Measurements from ENCODE around the gene RTP2. TPM values are rescaled to one million over a fixed set of nuclear protein-coding genes. Genes with fewer than 3 reads are reported as not detected.

The RTP2 gene
- total RNA-seq, 2 experiments from 2014 or later = not detected

DNA sequence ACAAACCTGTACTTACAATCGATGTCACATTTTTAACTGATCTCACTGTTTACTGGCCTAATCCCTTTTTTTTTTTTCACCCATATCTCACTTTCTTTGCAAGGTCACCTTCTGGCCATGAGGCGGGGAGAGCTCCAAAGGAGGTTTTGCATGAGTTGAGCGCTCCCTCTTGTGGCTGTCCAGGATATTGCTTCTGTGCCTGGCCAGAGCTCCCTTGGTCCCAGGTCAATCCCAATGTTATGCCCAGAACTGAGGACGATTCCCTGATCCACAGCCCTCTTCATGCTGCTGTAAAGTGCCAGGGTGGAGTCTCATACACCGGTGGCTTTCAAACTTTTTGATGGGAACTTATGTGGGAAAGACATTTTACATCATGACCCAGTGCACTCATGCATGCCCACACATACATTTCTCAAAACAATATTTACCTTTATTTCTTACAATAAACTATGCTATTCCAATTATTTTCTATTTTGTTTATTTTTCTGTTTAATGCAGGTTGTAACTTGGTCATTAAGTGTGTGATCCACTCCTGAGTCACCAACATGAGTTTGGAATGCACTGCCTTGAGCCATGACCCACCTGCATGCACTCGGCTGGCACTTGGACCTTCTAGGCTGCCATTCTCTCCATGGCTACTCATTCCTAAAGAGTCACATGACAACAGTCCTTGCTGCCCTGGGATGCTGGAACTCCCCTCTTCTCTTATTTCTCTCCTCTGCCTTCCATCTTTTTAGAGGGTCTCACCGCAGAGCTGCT, 22.5 kb downstream of the RTP2 start:
- TF ChIP-seq, protein P1, sequence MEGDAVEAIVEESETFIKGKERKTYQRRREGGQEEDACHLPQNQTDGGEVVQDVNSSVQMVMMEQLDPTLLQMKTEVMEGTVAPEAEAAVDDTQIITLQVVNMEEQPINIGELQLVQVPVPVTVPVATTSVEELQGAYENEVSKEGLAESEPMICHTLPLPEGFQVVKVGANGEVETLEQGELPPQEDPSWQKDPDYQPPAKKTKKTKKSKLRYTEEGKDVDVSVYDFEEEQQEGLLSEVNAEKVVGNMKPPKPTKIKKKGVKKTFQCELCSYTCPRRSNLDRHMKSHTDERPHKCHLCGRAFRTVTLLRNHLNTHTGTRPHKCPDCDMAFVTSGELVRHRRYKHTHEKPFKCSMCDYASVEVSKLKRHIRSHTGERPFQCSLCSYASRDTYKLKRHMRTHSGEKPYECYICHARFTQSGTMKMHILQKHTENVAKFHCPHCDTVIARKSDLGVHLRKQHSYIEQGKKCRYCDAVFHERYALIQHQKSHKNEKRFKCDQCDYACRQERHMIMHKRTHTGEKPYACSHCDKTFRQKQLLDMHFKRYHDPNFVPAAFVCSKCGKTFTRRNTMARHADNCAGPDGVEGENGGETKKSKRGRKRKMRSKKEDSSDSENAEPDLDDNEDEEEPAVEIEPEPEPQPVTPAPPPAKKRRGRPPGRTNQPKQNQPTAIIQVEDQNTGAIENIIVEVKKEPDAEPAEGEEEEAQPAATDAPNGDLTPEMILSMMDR (IDR thresholded peaks at IDR 0.05) = peak; percentile 88
- Mint-ChIP-seq H3K36me3 (ENCODE audit: low read depth) (no peaks in the 10 kb centered on the region), H3K4me3 (no peak overlapping the region), H3K27ac (no peak overlapping the region), H3K27me3 (peaks cover 30% of the 10 kb centered on the region), H3K4me1 (ENCODE audit: low read depth) (peaks cover 7% of the 10 kb centered on the region), H3K9me3 (no peaks in the 10 kb centered on the region)
- ChIA-PET POLR2A (interaction anchor here (0.6 to 1.2 kb wide), 2 partner anchors 64 to 353 kb away, joined by 3 read pairs; no protein-coding TSS in a partner anchor), CTCF (interaction anchor here (0.5 to 11.5 kb wide), 81 partner anchors 9 to 1361 kb away, joined by 3 to 372 read pairs (median 4); partner anchors contain the start of genes RTP2, RTP4 and SST)
- peak; percentile 78 for DNase-seq
- peak; percentile 70 for ATAC-seq
- intact Hi-C loops (cut with micrococcal nuclease) = loop anchor here (1.0 to 10.0 kb wide), 3 partner anchors 63 to 455 kb away; no protein-coding TSS in a partner anchor

DNA sequence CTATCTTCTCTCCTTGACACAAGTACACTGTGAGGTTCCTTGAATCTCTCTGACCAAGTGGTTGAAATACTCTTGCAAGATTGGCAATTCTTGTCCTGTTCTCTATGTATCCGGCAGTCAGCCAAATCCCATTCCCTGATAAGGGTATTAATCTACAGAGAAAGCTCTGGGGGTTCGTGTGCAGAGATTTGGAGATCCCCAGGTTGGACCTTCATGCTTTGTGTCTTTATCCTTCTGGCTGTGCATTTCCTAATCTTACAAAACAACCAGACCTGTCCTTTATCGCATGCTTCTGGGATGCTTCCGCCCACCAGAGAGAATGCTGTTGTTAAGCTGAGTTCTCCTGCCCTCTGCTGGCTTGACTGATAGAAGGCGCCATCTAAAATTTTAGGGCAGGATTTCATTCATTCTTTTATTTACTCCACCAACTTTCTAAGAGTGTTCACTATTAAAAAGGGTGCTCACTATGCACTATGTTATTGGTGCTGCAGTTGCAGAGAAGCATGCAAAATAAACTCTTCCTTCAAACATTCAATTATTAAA, 23.6 kb downstream of the RTP2 start:
- ChIA-PET POLR2A (interaction anchor here (0.6 to 1.2 kb wide), 2 partner anchors 63 to 352 kb away, joined by 3 read pairs; no protein-coding TSS in a partner anchor), CTCF (interaction anchor here (0.7 to 11.5 kb wide), 62 partner anchors 10 to 1362 kb away, joined by 3 to 372 read pairs (median 5); partner anchors contain the start of genes RTP2, RTP4 and SST)
- ATAC-seq = peak; percentile 56
- no peaks in the 10 kb centered on the region for H3K36me3 Mint-ChIP-seq (ENCODE audit: low read depth)
- intact Hi-C loops (cut with micrococcal nuclease) = loop anchor here (1.0 to 10.0 kb wide), 3 partner anchors 61 to 454 kb away; no protein-coding TSS in a partner anchor
- TF ChIP-seq, protein P1 (IDR thresholded peaks at IDR 0.05) = no peak
- H3K4me1 Mint-ChIP-seq (ENCODE audit: low read depth) = peaks cover 2% of the 10 kb centered on the region
- peaks cover 38% of the 10 kb centered on the region for H3K27me3 Mint-ChIP-seq
- DNase-seq = peak; percentile 63
- no peak overlapping the region for H3K4me3 Mint-ChIP-seq
- H3K9me3 Mint-ChIP-seq = no peaks in the 10 kb centered on the region
- no peak overlapping the region for H3K27ac Mint-ChIP-seq

DNA sequence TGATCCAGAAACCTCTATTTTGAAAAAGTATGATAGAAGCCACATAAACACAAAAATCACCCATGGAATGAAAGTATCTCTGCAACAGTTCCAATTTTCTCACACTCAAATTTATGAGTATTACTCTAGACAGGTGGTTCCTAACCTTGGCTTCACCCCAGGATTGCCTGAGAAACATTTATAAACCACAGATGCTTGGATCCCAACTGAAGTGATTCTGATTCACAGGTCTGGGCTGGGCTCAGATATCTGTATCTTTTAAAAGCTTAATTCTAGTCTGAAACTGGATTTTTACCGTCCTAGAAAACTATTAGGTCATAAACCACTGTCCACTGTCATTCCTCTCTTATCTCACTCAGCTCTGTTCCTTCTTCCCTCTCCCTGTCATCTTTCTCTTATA, 24.8 kb downstream of the RTP2 start:
- Mint-ChIP-seq H3K4me3 (no peak overlapping the region), H3K27me3 (peaks cover 34% of the 10 kb centered on the region), H3K4me1 (ENCODE audit: low read depth) (peaks cover 2% of the 10 kb centered on the region), H3K27ac (no peak overlapping the region), H3K36me3 (ENCODE audit: low read depth) (no peaks in the 10 kb centered on the region), H3K9me3 (no peaks in the 10 kb centered on the region)
- ChIA-PET CTCF (interaction anchor here (1.3 to 11.5 kb wide), 8 partner anchors 9 to 458 kb away, joined by 3 to 372 read pairs (median 27); partner anchors contain the start of gene SST), POLR2A (no interaction called here)
- ATAC-seq (no peak), DNase-seq (no peak)
- TF ChIP-seq, protein P1 (IDR thresholded peaks at IDR 0.05) = no peak
- intact Hi-C loops (cut with micrococcal nuclease) = loop anchor here (5.0 to 10.0 kb wide), 2 partner anchors 60 to 453 kb away; no protein-coding TSS in a partner anchor

DNA sequence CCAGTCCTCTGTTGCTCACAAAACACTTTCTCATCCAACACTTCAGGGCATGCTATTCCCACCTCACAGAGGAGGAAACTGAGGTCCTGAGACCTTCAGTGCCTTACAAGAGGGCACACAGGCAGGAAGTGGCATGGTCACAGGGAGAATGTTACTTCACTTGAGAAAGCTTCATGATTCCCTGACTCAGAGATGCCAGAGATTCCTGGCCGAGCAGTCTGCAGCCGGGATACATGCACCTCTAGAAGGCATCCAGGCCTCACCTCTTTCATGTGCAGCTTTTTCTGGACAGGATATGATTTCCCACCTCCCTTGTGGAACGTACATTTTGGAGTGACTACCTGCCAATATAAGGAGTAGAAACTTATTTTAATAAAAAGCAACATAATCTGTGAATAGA, 29.3 kb downstream of the RTP2 start:
- no peak for DNase-seq
- ChIA-PET POLR2A (no interaction called here), CTCF (interaction anchor here (0.9 to 3.8 kb wide), 4 partner anchors 57 to 453 kb away, joined by 3 to 31 read pairs (median 6); no protein-coding TSS in a partner anchor)
- Mint-ChIP-seq H3K27me3 (peaks cover 46% of the 10 kb centered on the region), H3K9me3 (no peaks in the 10 kb centered on the region), H3K36me3 (ENCODE audit: low read depth) (no peaks in the 10 kb centered on the region), H3K27ac (no peak overlapping the region), H3K4me1 (ENCODE audit: low read depth) (no peaks in the 10 kb centered on the region), H3K4me3 (no peak overlapping the region)
- TF ChIP-seq, protein P1 (IDR thresholded peaks at IDR 0.05) = no peak
- no peak for ATAC-seq
- intact Hi-C loops (cut with micrococcal nuclease) = loop anchor here (10.0 kb wide), 1 partner anchor 448 kb away; no protein-coding TSS in a partner anchor

Data from activated CD8-positive, alpha-beta T cell treated with anti-CD3 and anti-CD28 coated beads for 36 hours (primary cell).